Measurements from ENCODE around the gene CCDC18.

DNA sequence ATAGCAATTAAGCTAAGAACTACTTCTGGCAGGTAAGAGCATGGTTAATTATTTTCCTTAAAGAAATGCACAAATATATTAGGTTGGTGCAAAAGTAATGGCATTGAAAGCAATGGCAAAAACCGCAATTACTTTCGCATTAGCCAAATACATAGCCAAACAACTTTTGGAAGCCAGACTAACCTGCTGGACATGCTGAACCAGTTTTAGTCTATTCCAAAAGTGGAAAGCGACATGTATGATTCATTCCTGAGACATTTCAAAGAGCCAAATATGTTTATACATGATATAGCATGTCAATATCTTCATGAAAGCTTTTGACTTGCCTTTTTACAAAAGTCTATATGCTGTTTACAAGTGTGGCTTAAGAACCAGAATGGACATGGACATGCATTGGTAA, 141.8 kb downstream of the CCDC18 start:
- TF ChIP-seq, protein P1, sequence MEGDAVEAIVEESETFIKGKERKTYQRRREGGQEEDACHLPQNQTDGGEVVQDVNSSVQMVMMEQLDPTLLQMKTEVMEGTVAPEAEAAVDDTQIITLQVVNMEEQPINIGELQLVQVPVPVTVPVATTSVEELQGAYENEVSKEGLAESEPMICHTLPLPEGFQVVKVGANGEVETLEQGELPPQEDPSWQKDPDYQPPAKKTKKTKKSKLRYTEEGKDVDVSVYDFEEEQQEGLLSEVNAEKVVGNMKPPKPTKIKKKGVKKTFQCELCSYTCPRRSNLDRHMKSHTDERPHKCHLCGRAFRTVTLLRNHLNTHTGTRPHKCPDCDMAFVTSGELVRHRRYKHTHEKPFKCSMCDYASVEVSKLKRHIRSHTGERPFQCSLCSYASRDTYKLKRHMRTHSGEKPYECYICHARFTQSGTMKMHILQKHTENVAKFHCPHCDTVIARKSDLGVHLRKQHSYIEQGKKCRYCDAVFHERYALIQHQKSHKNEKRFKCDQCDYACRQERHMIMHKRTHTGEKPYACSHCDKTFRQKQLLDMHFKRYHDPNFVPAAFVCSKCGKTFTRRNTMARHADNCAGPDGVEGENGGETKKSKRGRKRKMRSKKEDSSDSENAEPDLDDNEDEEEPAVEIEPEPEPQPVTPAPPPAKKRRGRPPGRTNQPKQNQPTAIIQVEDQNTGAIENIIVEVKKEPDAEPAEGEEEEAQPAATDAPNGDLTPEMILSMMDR (IDR thresholded peaks at IDR 0.05 in 2 of 3, conservative IDR thresholded peaks at IDR 0.05 in 1 of 3; ENCODE audit: borderline replicate concordance in 1 of 3, insufficient read depth in 1 of 3, low read depth in 2 of 3, low read length in 2 of 3): no peak
- TF ChIP-seq, protein P2, sequence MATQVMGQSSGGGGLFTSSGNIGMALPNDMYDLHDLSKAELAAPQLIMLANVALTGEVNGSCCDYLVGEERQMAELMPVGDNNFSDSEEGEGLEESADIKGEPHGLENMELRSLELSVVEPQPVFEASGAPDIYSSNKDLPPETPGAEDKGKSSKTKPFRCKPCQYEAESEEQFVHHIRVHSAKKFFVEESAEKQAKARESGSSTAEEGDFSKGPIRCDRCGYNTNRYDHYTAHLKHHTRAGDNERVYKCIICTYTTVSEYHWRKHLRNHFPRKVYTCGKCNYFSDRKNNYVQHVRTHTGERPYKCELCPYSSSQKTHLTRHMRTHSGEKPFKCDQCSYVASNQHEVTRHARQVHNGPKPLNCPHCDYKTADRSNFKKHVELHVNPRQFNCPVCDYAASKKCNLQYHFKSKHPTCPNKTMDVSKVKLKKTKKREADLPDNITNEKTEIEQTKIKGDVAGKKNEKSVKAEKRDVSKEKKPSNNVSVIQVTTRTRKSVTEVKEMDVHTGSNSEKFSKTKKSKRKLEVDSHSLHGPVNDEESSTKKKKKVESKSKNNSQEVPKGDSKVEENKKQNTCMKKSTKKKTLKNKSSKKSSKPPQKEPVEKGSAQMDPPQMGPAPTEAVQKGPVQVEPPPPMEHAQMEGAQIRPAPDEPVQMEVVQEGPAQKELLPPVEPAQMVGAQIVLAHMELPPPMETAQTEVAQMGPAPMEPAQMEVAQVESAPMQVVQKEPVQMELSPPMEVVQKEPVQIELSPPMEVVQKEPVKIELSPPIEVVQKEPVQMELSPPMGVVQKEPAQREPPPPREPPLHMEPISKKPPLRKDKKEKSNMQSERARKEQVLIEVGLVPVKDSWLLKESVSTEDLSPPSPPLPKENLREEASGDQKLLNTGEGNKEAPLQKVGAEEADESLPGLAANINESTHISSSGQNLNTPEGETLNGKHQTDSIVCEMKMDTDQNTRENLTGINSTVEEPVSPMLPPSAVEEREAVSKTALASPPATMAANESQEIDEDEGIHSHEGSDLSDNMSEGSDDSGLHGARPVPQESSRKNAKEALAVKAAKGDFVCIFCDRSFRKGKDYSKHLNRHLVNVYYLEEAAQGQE (IDR thresholded peaks at IDR 0.05; ENCODE audit: low read depth): no peak

Data from HCT116 (cell line).